Activated T-cell treated with anti-CD3 and anti-CD28 coated beads, Interleukin-2, amount 50 U/mL, for 48 hours (primary cell): ENCODE results near the gene PDZRN4.
"Not testable (repeated sequence)": the region's sequence is repeated elsewhere in the genome, so short reads cannot be mapped to it uniquely, and the experiment has no call there.

ENCODE experiments used
- DNase-seq, 2 experiments: peaks; one replicate each; pipeline ENCODE4 v3.0.0-alpha.2; 2020

Gene PDZRN4

GRCh38 chr12:41515953-41516352, 327.8 kb downstream of the PDZRN4 start:
- no peak for DNase-seq

DNA sequence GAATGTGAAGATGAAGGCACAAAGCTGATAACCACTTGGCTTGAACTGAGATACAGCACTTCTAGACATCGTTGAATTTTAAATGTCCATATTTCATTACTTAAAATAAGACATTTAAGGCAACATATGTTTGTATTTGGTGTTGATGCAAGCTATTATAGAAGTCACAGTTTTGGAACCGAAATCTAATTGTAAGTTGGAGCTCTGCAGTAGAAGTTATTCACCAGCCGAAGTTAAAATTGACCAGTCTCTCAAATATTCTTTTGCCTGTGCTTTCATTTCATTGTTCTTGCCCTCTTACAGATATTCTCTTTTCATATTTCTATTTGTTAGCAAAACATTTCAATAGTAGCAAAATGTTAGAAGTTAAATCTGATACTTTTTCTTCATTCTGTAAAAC, 332.7 kb downstream of the PDZRN4 start:
- DNase-seq, result no peak

GRCh38 chr12:41521872-41522379, 333.8 kb downstream of the PDZRN4 start:
- DNase-seq, result no peak

GRCh38 chr12:41527062-41527461, 338.9 kb downstream of the PDZRN4 start:
- no peak for DNase-seq

DNA sequence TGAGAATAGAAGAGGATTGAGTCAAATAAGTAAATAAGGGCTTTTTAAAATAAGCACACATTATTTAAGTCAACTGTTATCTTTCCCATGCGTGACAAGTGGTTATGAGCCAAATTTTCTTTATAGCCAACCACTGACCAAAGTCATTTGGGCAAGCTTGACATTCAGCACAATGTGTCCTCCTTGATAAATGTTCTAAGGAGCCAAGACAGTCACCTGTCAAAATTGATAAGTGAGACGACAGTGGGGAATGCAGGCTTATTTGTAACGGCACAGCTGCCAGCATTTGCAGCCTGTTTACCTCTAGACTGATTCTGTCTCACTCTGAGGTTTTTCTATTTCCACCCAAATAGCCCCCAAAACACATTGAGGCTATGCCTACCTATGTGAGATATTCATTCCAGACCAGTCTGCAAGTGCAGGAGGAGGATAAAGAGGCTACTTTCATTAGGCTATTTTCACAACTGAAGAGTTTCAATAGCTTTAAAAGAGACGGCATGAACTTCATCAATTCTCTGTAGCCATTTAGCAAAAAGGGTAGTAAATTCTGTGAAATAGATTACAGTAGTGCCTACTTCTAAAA, 339.5 kb downstream of the PDZRN4 start:
- DNase-seq, result no peak

DNA sequence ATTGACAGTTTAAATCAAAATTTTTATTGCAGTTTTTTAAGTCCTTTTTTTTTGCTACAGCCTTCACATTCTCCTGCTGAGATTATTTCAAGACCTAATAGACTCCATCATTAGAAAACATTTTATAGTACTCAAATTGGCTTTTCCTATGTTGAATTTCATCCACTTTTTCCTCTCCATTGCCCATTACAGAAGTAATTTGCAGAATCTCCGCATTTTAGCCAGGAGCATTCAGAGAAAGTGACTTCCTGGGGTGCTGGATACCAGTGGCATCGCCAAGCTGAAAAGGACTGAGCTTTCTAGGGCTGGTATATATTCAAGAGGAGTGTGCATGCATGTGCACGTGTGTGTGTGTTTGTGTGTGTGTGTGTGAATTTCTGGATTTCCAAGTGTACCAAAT, 340.8 kb downstream of the PDZRN4 start:
- no peak for DNase-seq

GRCh38 chr12:41530441-41530840, 342.3 kb downstream of the PDZRN4 start:
- DNase-seq, result no peak

DNA sequence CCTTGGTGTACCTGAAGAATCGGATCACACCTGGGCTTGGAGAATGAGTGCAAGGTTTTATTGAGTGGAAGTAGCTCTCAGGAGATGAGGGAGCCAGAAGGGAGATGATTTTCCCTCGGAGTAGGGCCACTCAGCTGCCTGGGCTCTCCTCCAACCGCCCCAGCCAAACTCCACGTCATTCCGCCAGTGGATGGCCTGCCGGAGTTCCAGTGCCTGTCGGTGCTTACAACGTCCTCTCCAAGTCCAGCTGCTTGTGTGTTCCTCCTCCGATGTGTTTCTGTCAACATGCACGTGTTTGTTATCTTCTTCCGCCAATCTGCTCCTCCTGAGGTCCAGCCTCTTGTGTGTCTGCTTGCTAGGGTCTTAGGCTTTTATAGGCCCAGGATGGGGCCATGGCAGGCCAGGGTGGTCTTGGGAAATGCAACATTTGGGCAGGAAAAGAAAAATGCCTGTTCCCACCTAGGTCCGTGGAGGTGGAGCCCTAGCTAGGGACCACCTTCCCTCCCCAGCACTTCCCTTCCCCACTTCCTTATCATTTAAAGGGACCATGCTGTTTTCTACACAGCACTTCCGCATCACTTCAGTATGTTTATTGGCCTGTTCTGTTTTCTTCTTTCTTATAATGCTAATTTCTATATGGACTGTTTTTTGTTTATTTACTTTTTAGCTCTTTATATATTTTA, 343.2 kb downstream of the PDZRN4 start:
- no peak for DNase-seq

DNA sequence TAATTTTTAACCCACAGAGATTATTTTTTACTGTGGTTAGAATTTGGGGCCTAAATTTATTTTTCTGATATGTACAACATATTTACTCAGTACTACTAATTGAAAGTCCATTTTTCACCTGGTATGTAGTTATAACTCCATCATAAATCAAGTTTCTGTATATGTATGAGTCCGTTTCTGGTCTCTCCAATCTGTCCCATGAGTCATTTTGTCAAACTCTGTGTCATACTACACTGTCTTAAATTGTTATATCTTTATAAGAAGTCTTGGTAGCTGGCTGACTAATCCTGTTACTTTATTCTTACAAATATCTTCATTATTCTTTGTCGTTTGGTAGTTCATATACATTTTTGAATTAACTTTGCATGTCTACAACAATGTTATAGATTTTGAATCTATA, 344.0 kb downstream of the PDZRN4 start:
- no peak for DNase-seq

DNA sequence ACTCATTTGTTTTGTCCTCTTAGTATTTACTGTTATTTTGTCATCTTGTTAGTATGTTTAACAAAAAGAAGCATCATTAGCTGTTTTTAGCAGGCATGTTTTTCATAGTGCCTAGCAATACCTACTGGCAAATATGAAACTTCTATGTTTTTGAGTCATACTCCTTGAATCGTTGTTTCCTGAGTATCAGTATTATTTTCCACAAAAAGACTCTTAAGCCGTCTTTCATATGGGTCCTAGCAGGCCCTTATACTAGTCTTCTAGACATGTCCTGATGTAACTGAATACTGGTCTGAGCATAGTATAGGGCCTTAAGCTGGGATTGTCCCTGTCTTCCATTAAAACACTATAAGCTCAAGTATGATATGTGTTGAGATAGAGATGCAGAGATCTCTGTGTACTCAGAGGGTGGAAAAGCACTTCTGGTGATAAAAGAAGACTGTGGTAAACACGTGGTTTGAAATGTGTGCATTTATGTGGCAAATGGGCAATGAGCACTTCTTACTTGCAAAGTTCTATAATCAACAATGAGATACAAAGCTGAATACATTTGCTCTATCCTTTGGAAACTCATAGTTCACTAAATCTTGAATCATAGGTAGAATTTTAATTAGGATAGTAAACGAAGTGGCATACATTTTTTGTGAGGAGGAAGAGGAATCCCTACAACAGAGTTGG, 348.8 kb downstream of the PDZRN4 start:
- no peak for DNase-seq

GRCh38 chr12:41537522-41537921, 349.4 kb downstream of the PDZRN4 start:
- no peak for DNase-seq

GRCh38 chr12:41545761-41546160, 357.6 kb downstream of the PDZRN4 start:
- no peak for DNase-seq

DNA sequence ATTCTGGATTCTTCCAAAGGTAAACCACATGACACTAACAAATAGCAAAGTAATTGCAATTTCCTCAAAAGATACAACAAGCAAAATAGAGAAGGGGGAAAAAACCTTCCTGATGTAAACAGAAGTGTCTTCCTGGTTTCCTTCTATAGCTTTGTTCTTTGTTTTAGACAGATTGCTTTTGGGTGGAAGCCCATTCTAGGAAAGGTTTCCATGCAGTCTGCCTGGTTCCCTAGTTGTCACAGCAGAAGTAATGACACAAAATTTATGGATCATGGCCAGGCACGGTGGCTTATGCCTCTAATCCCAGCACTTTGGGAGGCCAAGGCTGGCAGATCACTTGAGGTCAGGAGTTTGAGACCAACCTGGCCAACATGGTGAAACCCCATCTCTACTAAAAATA, 359.0 kb downstream of the PDZRN4 start:
- not testable (repeated sequence) for DNase-seq

- no peak for DNase-seq
Observed at GRCh38 chr12:41548926-41549325, 360.8 kb downstream of the PDZRN4 start.

GRCh38 chr12:41552588-41552987, 364.5 kb downstream of the PDZRN4 start:
- DNase-seq, result no peak

GRCh38 chr12:41556176-41556575, 368.1 kb downstream of the PDZRN4 start:
- no peak for DNase-seq

DNA sequence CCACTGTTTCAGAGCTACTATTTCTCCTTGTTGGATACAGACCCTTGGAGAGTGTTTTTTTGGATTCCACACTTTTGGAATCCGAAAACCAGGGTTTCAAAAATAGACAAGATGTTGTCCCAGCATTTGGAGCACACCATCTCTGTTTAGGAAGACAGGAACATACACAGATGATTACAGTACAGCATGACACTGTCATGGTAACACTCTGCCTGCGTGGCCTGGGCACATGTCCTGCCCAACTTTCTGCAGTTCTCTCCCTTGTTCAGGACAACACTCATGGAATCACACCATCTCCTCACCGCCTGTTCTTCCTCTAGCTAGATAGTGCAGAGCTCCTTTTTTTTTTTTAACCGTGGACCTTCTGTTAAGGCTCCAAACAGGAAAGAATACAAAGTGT, 369.2 kb downstream of the PDZRN4 start:
- no peak for DNase-seq

- no peak for DNase-seq
Observed at GRCh38 chr12:41558671-41559070, 370.6 kb downstream of the PDZRN4 start.

DNA sequence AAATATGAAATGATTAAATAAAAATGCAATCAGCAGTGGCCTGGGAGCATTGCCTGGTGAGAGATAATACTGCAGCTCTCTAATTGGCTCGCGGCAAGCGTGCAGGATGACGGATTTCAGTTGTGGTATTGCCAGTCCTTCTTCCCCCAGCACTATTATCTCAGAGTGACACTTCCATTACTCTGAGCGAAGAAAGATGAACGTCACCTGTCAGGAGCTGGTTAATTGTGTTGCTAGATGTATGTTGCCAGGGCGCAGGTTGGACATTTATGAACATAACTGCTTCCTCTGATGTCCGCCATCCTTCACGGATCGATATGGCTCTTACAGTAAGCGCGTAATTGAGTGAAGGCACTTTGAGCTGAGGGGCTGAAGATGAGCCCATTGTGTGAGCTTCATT, 374.9 kb downstream of the PDZRN4 start:
- DNase-seq, result no peak

GRCh38 chr12:41564816-41565215, 376.7 kb downstream of the PDZRN4 start:
- no peak for DNase-seq

GRCh38 chr12:41566703-41567102, 378.6 kb downstream of the PDZRN4 start:
- no peak for DNase-seq

DNA sequence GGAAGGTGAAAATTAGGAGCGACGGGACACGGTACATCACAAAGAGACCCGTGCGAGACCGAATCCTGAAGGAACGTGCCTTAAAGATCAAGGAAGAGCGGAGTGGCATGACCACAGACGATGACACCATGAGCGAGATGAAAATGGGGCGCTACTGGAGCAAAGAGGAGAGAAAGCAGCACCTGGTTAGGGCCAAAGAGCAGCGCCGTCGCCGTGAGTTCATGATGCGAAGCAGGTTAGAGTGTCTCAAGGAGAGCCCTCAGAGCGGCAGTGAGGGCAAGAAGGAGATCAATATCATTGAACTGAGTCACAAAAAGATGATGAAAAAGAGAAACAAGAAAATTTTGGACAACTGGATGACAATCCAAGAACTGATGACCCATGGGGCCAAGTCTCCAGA, 385.3 kb downstream of the PDZRN4 start:
- no peak for DNase-seq

- DNase-seq, result no peak
Observed at GRCh38 chr12:41576925-41577324, 388.8 kb downstream of the PDZRN4 start.

DNA sequence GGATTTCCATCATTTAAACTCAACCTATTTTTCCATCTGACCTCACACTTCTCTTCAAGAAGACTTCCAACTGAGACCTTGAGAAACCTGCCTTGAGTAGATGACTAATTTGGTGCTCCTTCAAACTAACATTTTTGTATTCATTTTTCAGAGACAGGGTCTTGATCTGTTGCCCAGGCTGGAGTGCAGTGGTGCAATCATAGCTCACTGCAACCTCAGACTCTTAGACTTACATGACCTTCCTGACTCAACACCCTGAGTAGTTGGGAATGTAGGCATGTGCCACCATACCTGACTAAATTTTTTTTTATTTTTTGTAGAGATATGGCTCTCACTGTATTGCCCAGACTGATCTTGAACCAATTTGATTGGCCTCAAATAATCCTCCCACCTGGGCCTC, 389.9 kb downstream of the PDZRN4 start:
- no peak for DNase-seq
